ENCODE results near the gene BTAF1.
A peak's percentile ranks its signal among the peaks of the same experiment; 100 is the strongest.

Gene BTAF1

GRCh38 chr10:91908337-91909116, 15.0 kb upstream of the BTAF1 start:
- DNase-seq = peak; percentile 91

GRCh38 chr10:91909117-91909677, 14.4 kb upstream of the BTAF1 start, which contains the start of gene FGFBP3:
Gene FGFBP3 (minus strand): TSS chr10:91909486. CDS start chr10:91908969, 517 bp downstream.
- peak; percentile 84 for DNase-seq

- no peak for DNase-seq
These were observed 13.1 kb upstream of the BTAF1 start for GRCh38 chr10:91910467-91910866.

- no peak for DNase-seq
These were observed 3.9 kb upstream of the BTAF1 start for GRCh38 chr10:91919651-91920050.

GRCh38 chr10:91924212-91925021, 847 bp downstream of the BTAF1 start:
- DNase-seq = no peak

GRCh38 chr10:91925022-91925320, 1.4 kb downstream of the BTAF1 start:
- no peak for DNase-seq

- no peak for DNase-seq
These were observed 7.4 kb downstream of the BTAF1 start for GRCh38 chr10:91930939-91931338.

- no peak for DNase-seq
These were observed 8.1 kb downstream of the BTAF1 start for GRCh38 chr10:91931526-91932190.

GRCh38 chr10:91932737-91933136, 9.2 kb downstream of the BTAF1 start:
- no peak for DNase-seq

GRCh38 chr10:91935886-91936285, 12.3 kb downstream of the BTAF1 start:
- no peak for DNase-seq

- DNase-seq = no peak
These were observed 16.1 kb downstream of the BTAF1 start for GRCh38 chr10:91939653-91940052.

- no peak for DNase-seq
These were observed 17.9 kb downstream of the BTAF1 start for GRCh38 chr10:91941426-91941825.

- DNase-seq = no peak
These were observed 21.5 kb downstream of the BTAF1 start for GRCh38 chr10:91944880-91945630.

- no peak for DNase-seq
These were observed 30.1 kb downstream of the BTAF1 start for GRCh38 chr10:91953600-91954160.

GRCh38 chr10:91955114-91955513, 31.5 kb downstream of the BTAF1 start:
- no peak for DNase-seq

GRCh38 chr10:91957091-91957490, 33.5 kb downstream of the BTAF1 start:
- no peak for DNase-seq

GRCh38 chr10:91969297-91969696, 45.7 kb downstream of the BTAF1 start:
- DNase-seq = no peak

GRCh38 chr10:91974960-91975359, 51.4 kb downstream of the BTAF1 start:
- no peak for DNase-seq

GRCh38 chr10:91975438-91975837, 51.9 kb downstream of the BTAF1 start:
- no peak for DNase-seq

- DNase-seq = no peak
These were observed 52.9 kb downstream of the BTAF1 start for GRCh38 chr10:91976317-91977051.

GRCh38 chr10:91977491-91977890, 53.9 kb downstream of the BTAF1 start:
- no peak for DNase-seq

GRCh38 chr10:91978585-91978984, 55.0 kb downstream of the BTAF1 start:
- DNase-seq = no peak

Data from NCI-H146 (cell line).